GM12878 (cell line): Measurements from ENCODE around the gene TUBGCP3. TPM values are rescaled to one million over a fixed set of nuclear protein-coding genes. Genes with fewer than 3 reads are reported as not detected.

ENCODE experiments used
- ATAC-seq: fragments of 200-7000 bp; cut with Tn5 transposase; 3 replicates; pipeline ENCODE4 v1.9.1; 2020; ENCODE audit warnings: mild to moderate bottlenecking, moderate library complexity
- BruUV-seq: library from RNA; stranded (reverse); fragments of 400-500 nt; replicated peaks from 2 replicates; lab custom pipeline; 2021; lab: Mats Ljungman, UMichigan
- CTCF ChIA-PET: fragments of 300-600 bp; sonication (Branson Sonifier 250); formaldehyde crosslinking; extraction: SDS; loops from one replicate; lab custom pipeline; 2021; ENCODE audit warnings: inconsistent platforms; lab: Yijun Ruan, JAX
- POLR2A ChIA-PET: fragments of 350-600 bp; formaldehyde crosslinking; extraction: SDS; loops from one replicate; lab custom pipeline; 2021; ENCODE audit warnings: inconsistent platforms; lab: Charles Lee
- RAD21 ChIA-PET: fragments of 300-600 bp; sonication (Branson Sonifier 250); formaldehyde crosslinking; loops from one replicate; lab custom pipeline; 2023; ENCODE audit warnings: antibody characterized with exemption; ENCODE audit not compliant: unreplicated experiment; lab: Charles Lee
- SMC1A ChIA-PET: fragments of 300-600 bp; sonication (Branson Sonifier 250); formaldehyde crosslinking; loops from one replicate; lab custom pipeline; 2023; ENCODE audit not compliant: unreplicated experiment, uncharacterized antibody; lab: Charles Lee
- DNase-seq: peaks from one replicate; pipeline ENCODE4 v3.0.0-alpha.2; 2011; ENCODE audit warnings: low read depth, low spot score
- FAIRE-seq: peaks from 3 replicates; lab custom pipeline; 2011; peaks lifted over from hg19 to GRCh38; lab: Jason Lieb, UNC
- H2AFZ ChIP-seq: 2 replicates; pipeline ENCODE4 v1.6.0; 2011; ENCODE audit warnings: low read depth, low read length, control low read depth; ENCODE audit not compliant: control insufficient read depth
- H3K27ac ChIP-seq: 2 replicates; pipeline ENCODE4 v1.5.1; 2011; ENCODE audit warnings: control low read depth; ENCODE audit not compliant: control insufficient read depth, insufficient read depth
- H3K27me3 ChIP-seq, 2 experiments: replicated peaks in 1 of 2; 2 replicates each; pipeline versions ENCODE4 v1.6.0 to v1.6.1; 2011; ENCODE audit warnings: low read length in 1 of 2; ENCODE audit not compliant: control insufficient read depth in 2 of 2, insufficient read depth in 2 of 2
- H3K36me3 ChIP-seq, 2 experiments: 2 replicates each; pipeline ENCODE4 v1.5.1; 2011; ENCODE audit warnings: low read length in 1 of 2; ENCODE audit not compliant: control insufficient read depth in 2 of 2, insufficient read depth in 2 of 2
- H3K4me1 ChIP-seq: 2 replicates; pipeline ENCODE4 v1.6.1; 2011; ENCODE audit warnings: mild to moderate bottlenecking, low read length, moderate library complexity, mixed read lengths; ENCODE audit not compliant: control insufficient read depth, insufficient read depth
- H3K4me2 ChIP-seq: 2 replicates; pipeline ENCODE4 v1.6.0; 2011; ENCODE audit warnings: control low read depth; ENCODE audit not compliant: control insufficient read depth, insufficient read depth
- H3K4me3 ChIP-seq: fragments of 200-600 bp; sonication (generic); 2 replicates; pipeline ENCODE4 v1.5.1; 2016
- H3K79me2 ChIP-seq: 2 replicates; pipeline ENCODE4 v1.6.0; 2011; ENCODE audit warnings: low read length; ENCODE audit not compliant: control insufficient read depth, insufficient read depth
- H3K9ac ChIP-seq: 2 replicates; pipeline ENCODE4 v1.8.0; 2011; ENCODE audit warnings: low read length, control low read depth, mixed read lengths; ENCODE audit not compliant: control insufficient read depth, insufficient read depth
- H3K9me3 ChIP-seq: replicated peaks from 3 replicates; pipeline ENCODE4 v1.5.1; 2011; ENCODE audit warnings: mild to moderate bottlenecking, low read length; ENCODE audit not compliant: control insufficient read depth, insufficient read depth
- H4K20me1 ChIP-seq: 2 replicates; pipeline ENCODE4 v1.6.0; 2011; ENCODE audit not compliant: control insufficient read depth, insufficient read depth
- CBX3 ChIP-seq: fragments of 200-600 bp; sonication (generic); IDR thresholded peaks from 2 replicates; pipeline ENCODE4 v1.6.1; 2016; ENCODE audit warnings: low read depth, borderline replicate concordance
- CHD1 ChIP-seq: IDR thresholded peaks from 2 replicates; pipeline ENCODE4 v1.6.1; 2012; ENCODE audit warnings: low read depth, low read length, improper control_type of control experiment
- CHD4 ChIP-seq: fragments of 200-600 bp; sonication (generic); IDR thresholded peaks from 2 replicates; pipeline ENCODE4 v1.6.1; 2016; ENCODE audit warnings: mild to moderate bottlenecking
- MTA2 ChIP-seq: fragments of 450-650 bp; IDR thresholded peaks from 2 replicates; pipeline ENCODE4 v1.6.1; 2016; ENCODE audit warnings: low read depth, mild to moderate bottlenecking, moderate library complexity
- MYC ChIP-seq: IDR thresholded peaks from 2 replicates; pipeline ENCODE4 v1.6.1; 2011; ENCODE audit warnings: mild to moderate bottlenecking, low read length, moderate library complexity, inconsistent platforms; ENCODE audit not compliant: insufficient read depth, insufficient replicate concordance, insufficient read length, severe bottlenecking
- NFIC ChIP-seq: IDR thresholded peaks from 2 replicates; pipeline ENCODE4 v1.6.1; 2012; ENCODE audit warnings: low read depth, mild to moderate bottlenecking, inconsistent platforms, low read length, moderate library complexity
- POU2F2 ChIP-seq: IDR thresholded peaks from 3 replicates; pipeline ENCODE4 v1.6.1; 2011; ENCODE audit warnings: low read depth, mild to moderate bottlenecking, low read length, borderline replicate concordance
- RELA ChIP-seq: fragments of 450-650 bp; IDR thresholded peaks from 2 replicates; pipeline ENCODE4 v1.8.0; 2014; ENCODE audit warnings: borderline replicate concordance; ENCODE audit not compliant: partially characterized antibody
- SMAD5 ChIP-seq: IDR thresholded peaks from 2 replicates; pipeline ENCODE4 v1.6.1; 2016; ENCODE audit warnings: antibody characterized with exemption, low read depth
- STAT1 ChIP-seq: fragments of 450-650 bp; conservative IDR thresholded peaks from 2 replicates; pipeline ENCODE4 v1.6.1; 2014; ENCODE audit warnings: antibody characterized with exemption, mild to moderate bottlenecking
- ZNF207 ChIP-seq: fragments of 450-650 bp; IDR thresholded peaks from 2 replicates; pipeline ENCODE4 v1.6.1; 2014; ENCODE audit warnings: antibody characterized with exemption, mild to moderate bottlenecking, borderline replicate concordance
- WGBS: methylation state at CpG from one replicate; pipeline ENCODE4 v1.1.6; 2016; ENCODE audit warnings: low lambda C conversion rate; ENCODE audit not compliant: insufficient replicate concordance, insufficient coverage; ENCODE audit errors: missing lambda C conversion rate; 5-methylcytosine and 5-hydroxymethylcytosine counted together
- in situ Hi-C: fragments of 300-500 bp; cut with MboI; formaldehyde crosslinking; loops from 9 replicates; pipeline ENCODE4 v1.14.3; 2018; ENCODE audit warnings: mixed read lengths
- intact Hi-C: fragments of 100-400 bp; cut with micrococcal nuclease; formaldehyde crosslinking; loops from one replicate; pipeline ENCODE4 v1.14.2; 2022; ENCODE audit not compliant: unreplicated experiment
- polyA plus RNA-seq, 11 experiments: library from polyadenylated mRNA; depleted of rRNA in 4 of 11; unstranded in 6 of 11; stranded (reverse) in 5 of 11; fragments of >200 nt; fragmentation: Nextera tagmentation in 4 of 11; fragmentation: Illumina TruSeq in 1 of 11; extraction: Ambion mirVana in 4 of 11; extraction: Trizol in 1 of 11; gene quantifications; 1 replicate in 1 of 11; 2 replicates in 10 of 11; pipeline versions ENCODE4 v1.2.1 to v1.2.3, GENCODE V29; 2011 to 2016; ENCODE audit warnings: inconsistent platforms in 2 of 11, missing spikeins in 2 of 11, low read depth in 1 of 11
- total RNA-seq, 4 experiments: library from RNA; depleted of rRNA in 3 of 4; stranded (reverse); fragments of >200 nt in 3 of 4; fragmentation: Illumina TruSeq in 1 of 4; extraction: Trizol in 1 of 4; gene quantifications; 2 replicates each; pipeline versions ENCODE4 v1.2.1 to v1.2.3, GENCODE V29; 2013 to 2021
- TF ChIP-seq, protein P1 (sequence below): fragments of 450-650 bp; IDR thresholded peaks from 2 replicates; pipeline ENCODE4 v1.6.1; 2017; ENCODE audit warnings: mild to moderate bottlenecking, low read depth, inconsistent platforms; ENCODE audit not compliant: poor library complexity, severe bottlenecking
- TF ChIP-seq, protein P2 (sequence below): IDR thresholded peaks from 2 replicates; pipeline ENCODE4 v1.6.1; 2011; ENCODE audit warnings: borderline replicate concordance, low read depth, mild to moderate bottlenecking, moderate library complexity, mixed read lengths, low read length; ENCODE audit not compliant: insufficient read depth; ENCODE audit errors: extremely low read length
- TF ChIP-seq, protein P3 (sequence below): IDR thresholded peaks from 2 replicates; pipeline ENCODE4 v1.6.1; 2012; ENCODE audit warnings: low read depth, low read length, improper control_type of control experiment

Gene TUBGCP3
- total and polyA plus RNA-seq, 10 of the 15 experiments (the other 5 are each of a cell fraction or from before 2014, with no cell fraction given), result 4.0 to 34.0 (median 22.6) TPM

DNA sequence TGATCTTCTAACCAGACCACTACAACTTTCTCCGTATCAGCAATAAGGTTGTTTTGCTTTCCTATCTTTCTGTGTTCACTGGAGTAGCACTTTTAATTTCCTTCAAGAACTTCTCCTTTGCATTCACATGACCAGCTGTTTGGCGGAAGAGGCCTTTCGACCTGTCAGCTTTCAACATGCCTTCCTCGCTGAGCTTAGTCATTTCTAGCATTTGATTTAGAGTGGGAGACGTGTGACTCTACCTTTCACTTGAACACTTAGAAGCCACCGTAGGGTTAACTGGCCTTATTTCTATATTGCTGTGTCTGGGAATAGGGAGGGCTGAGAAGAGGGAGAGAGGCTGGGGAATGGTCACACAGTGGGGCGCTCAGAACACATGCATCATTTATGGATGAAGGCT lies 104.7 kb downstream of the TUBGCP3 start:
- DNase-seq (no peak), FAIRE-seq (no peak), ATAC-seq (no peak)
- CTCF ChIA-PET, result interaction anchor here (0.7 kb wide), 1 partner anchor 20 kb away, joined by 4 read pairs; no protein-coding TSS in a partner anchor
- Histone ChIP-seq H3K4me2 (no peak overlapping the region), H3K4me3 (no peak overlapping the region), H3K9ac (no peak overlapping the region), H3K79me2 (no peaks in the 10 kb centered on the region), H3K9me3 (no peaks in the 10 kb centered on the region), H3K36me3 (peaks cover 1 to 4% of the 10 kb centered on the region in 2 experiments; a peak in 2 of 4 replicates), H3K27ac (no peak overlapping the region), H3K27me3 (no peaks in the 10 kb centered on the region), H4K20me1 (no peaks in the 10 kb centered on the region), H2AFZ (no peak overlapping the region), H3K4me1 (no peaks in the 10 kb centered on the region)
- POLR2A ChIA-PET, result no interaction called here
- in situ Hi-C loops (no loop called here), intact Hi-C loops (no loop called here)
- RAD21 ChIA-PET, result no interaction called here
- SMC1A ChIA-PET, result no interaction called here
- no peak for TF ChIP-seq SMAD5
- no peak for TF ChIP-seq CBX3
- TF ChIP-seq MTA2, result no peak
- no peak for TF ChIP-seq RELA
- no peak for TF ChIP-seq NFIC
- TF ChIP-seq CHD1, result no peak
- TF ChIP-seq, protein P1, sequence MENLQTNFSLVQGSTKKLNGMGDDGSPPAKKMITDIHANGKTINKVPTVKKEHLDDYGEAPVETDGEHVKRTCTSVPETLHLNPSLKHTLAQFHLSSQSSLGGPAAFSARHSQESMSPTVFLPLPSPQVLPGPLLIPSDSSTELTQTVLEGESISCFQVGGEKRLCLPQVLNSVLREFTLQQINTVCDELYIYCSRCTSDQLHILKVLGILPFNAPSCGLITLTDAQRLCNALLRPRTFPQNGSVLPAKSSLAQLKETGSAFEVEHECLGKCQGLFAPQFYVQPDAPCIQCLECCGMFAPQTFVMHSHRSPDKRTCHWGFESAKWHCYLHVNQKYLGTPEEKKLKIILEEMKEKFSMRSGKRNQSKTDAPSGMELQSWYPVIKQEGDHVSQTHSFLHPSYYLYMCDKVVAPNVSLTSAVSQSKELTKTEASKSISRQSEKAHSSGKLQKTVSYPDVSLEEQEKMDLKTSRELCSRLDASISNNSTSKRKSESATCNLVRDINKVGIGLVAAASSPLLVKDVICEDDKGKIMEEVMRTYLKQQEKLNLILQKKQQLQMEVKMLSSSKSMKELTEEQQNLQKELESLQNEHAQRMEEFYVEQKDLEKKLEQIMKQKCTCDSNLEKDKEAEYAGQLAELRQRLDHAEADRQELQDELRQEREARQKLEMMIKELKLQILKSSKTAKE, result no peak
- TF ChIP-seq STAT1, result no peak
- TF ChIP-seq, protein P2, sequence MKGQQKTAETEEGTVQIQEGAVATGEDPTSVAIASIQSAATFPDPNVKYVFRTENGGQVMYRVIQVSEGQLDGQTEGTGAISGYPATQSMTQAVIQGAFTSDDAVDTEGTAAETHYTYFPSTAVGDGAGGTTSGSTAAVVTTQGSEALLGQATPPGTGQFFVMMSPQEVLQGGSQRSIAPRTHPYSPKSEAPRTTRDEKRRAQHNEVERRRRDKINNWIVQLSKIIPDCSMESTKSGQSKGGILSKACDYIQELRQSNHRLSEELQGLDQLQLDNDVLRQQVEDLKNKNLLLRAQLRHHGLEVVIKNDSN, result no peak
- no peak for TF ChIP-seq ZNF207
- TF ChIP-seq MYC, result no peak
- no peak for TF ChIP-seq POU2F2
- TF ChIP-seq, protein P3, sequence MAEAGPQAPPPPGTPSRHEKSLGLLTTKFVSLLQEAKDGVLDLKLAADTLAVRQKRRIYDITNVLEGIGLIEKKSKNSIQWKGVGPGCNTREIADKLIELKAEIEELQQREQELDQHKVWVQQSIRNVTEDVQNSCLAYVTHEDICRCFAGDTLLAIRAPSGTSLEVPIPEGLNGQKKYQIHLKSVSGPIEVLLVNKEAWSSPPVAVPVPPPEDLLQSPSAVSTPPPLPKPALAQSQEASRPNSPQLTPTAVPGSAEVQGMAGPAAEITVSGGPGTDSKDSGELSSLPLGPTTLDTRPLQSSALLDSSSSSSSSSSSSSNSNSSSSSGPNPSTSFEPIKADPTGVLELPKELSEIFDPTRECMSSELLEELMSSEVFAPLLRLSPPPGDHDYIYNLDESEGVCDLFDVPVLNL, result no peak
- TF ChIP-seq CHD4, result no peak
- no TSS peak for BruUV-seq
- WGBS, result 93% methylated on average over 7 of the region's 7 CpGs
